Measurements from ENCODE around the gene ASCC2. TPM values are rescaled to one million over a fixed set of nuclear protein-coding genes. Genes with fewer than 3 reads are reported as not detected.

ASCC2 gene
- total RNA-seq, 1 experiment from 2014 or later = 43.6 TPM

- ChIA-PET CTCF (no interaction called here), POLR2A (no interaction called here)
- no peak for DNase-seq (ENCODE audit: low spot score)
- Mint-ChIP-seq H3K9me3 (no peaks in the 10 kb centered on the region), H3K4me1 (peaks cover 6% of the 10 kb centered on the region), H3K4me3 (no peak overlapping the region), H3K27me3 (ENCODE audit: low read depth) (peaks cover 8% of the 10 kb centered on the region; the same call in 1 of the 2 replicates), H3K27ac (no peak overlapping the region), H3K36me3 (no peaks in the 10 kb centered on the region)
- ATAC-seq = no peak
- TF ChIP-seq CTCF (IDR thresholded peaks at IDR 0.05) (no peak), KAT7 (CRISPR knock-in tag; IDR thresholded peaks at IDR 0.05; ENCODE audit: borderline replicate concordance) (no peak), ATF3 (CRISPR knock-in tag; conservative IDR thresholded peaks at IDR 0.05) (no peak), TP53 (CRISPR knock-in tag; IDR thresholded peaks at IDR 0.05) (no peak), ZNF219 (CRISPR knock-in tag; IDR thresholded peaks at IDR 0.05; ENCODE audit: borderline replicate concordance) (no peak), ZNF423 (CRISPR knock-in tag; IDR thresholded peaks at IDR 0.05) (no peak), RORB (CRISPR knock-in tag; IDR thresholded peaks at IDR 0.05) (no peak), NR2C2 (CRISPR knock-in tag; IDR thresholded peaks at IDR 0.05) (no peak), CDX4 (CRISPR knock-in tag; IDR thresholded peaks at IDR 0.05; ENCODE audit: borderline replicate concordance) (no peak), ETV6 (CRISPR knock-in tag; IDR thresholded peaks at IDR 0.05) (no peak), ZNF425 (CRISPR knock-in tag; conservative IDR thresholded peaks at IDR 0.05) (no peak), ZSCAN18 (CRISPR knock-in tag; IDR thresholded peaks at IDR 0.05) (no peak), ZNF416 (CRISPR knock-in tag; IDR thresholded peaks at IDR 0.05) (no peak), FOXP4 (CRISPR knock-in tag; IDR thresholded peaks at IDR 0.05) (no peak)
- TF ChIP-seq, protein P1, sequence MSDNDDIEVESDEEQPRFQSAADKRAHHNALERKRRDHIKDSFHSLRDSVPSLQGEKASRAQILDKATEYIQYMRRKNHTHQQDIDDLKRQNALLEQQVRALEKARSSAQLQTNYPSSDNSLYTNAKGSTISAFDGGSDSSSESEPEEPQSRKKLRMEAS (CRISPR knock-in tag; IDR thresholded peaks at IDR 0.05) = no peak
- TF ChIP-seq, protein P2, sequence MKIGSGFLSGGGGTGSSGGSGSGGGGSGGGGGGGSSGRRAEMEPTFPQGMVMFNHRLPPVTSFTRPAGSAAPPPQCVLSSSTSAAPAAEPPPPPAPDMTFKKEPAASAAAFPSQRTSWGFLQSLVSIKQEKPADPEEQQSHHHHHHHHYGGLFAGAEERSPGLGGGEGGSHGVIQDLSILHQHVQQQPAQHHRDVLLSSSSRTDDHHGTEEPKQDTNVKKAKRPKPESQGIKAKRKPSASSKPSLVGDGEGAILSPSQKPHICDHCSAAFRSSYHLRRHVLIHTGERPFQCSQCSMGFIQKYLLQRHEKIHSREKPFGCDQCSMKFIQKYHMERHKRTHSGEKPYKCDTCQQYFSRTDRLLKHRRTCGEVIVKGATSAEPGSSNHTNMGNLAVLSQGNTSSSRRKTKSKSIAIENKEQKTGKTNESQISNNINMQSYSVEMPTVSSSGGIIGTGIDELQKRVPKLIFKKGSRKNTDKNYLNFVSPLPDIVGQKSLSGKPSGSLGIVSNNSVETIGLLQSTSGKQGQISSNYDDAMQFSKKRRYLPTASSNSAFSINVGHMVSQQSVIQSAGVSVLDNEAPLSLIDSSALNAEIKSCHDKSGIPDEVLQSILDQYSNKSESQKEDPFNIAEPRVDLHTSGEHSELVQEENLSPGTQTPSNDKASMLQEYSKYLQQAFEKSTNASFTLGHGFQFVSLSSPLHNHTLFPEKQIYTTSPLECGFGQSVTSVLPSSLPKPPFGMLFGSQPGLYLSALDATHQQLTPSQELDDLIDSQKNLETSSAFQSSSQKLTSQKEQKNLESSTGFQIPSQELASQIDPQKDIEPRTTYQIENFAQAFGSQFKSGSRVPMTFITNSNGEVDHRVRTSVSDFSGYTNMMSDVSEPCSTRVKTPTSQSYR (CRISPR knock-in tag; IDR thresholded peaks at IDR 0.05) = no peak
- TF ChIP-seq, protein P3, sequence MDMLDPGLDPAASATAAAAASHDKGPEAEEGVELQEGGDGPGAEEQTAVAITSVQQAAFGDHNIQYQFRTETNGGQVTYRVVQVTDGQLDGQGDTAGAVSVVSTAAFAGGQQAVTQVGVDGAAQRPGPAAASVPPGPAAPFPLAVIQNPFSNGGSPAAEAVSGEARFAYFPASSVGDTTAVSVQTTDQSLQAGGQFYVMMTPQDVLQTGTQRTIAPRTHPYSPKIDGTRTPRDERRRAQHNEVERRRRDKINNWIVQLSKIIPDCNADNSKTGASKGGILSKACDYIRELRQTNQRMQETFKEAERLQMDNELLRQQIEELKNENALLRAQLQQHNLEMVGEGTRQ (CRISPR knock-in tag; IDR thresholded peaks at IDR 0.05) = no peak
- TF ChIP-seq, protein P4, sequence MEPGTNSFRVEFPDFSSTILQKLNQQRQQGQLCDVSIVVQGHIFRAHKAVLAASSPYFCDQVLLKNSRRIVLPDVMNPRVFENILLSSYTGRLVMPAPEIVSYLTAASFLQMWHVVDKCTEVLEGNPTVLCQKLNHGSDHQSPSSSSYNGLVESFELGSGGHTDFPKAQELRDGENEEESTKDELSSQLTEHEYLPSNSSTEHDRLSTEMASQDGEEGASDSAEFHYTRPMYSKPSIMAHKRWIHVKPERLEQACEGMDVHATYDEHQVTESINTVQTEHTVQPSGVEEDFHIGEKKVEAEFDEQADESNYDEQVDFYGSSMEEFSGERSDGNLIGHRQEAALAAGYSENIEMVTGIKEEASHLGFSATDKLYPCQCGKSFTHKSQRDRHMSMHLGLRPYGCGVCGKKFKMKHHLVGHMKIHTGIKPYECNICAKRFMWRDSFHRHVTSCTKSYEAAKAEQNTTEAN (CRISPR knock-in tag; IDR thresholded peaks at IDR 0.05) = no peak
- TF ChIP-seq, protein P5, sequence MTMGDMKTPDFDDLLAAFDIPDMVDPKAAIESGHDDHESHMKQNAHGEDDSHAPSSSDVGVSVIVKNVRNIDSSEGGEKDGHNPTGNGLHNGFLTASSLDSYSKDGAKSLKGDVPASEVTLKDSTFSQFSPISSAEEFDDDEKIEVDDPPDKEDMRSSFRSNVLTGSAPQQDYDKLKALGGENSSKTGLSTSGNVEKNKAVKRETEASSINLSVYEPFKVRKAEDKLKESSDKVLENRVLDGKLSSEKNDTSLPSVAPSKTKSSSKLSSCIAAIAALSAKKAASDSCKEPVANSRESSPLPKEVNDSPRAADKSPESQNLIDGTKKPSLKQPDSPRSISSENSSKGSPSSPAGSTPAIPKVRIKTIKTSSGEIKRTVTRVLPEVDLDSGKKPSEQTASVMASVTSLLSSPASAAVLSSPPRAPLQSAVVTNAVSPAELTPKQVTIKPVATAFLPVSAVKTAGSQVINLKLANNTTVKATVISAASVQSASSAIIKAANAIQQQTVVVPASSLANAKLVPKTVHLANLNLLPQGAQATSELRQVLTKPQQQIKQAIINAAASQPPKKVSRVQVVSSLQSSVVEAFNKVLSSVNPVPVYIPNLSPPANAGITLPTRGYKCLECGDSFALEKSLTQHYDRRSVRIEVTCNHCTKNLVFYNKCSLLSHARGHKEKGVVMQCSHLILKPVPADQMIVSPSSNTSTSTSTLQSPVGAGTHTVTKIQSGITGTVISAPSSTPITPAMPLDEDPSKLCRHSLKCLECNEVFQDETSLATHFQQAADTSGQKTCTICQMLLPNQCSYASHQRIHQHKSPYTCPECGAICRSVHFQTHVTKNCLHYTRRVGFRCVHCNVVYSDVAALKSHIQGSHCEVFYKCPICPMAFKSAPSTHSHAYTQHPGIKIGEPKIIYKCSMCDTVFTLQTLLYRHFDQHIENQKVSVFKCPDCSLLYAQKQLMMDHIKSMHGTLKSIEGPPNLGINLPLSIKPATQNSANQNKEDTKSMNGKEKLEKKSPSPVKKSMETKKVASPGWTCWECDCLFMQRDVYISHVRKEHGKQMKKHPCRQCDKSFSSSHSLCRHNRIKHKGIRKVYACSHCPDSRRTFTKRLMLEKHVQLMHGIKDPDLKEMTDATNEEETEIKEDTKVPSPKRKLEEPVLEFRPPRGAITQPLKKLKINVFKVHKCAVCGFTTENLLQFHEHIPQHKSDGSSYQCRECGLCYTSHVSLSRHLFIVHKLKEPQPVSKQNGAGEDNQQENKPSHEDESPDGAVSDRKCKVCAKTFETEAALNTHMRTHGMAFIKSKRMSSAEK (CRISPR knock-in tag; IDR thresholded peaks at IDR 0.05; ENCODE audit: borderline replicate concordance) = no peak
Observed at GRCh38 chr22:29886596-29886995, 48.5 kb upstream of the ASCC2 start.

Data from WTC11 (cell line).